PC-9 (cell line): ENCODE data around the gene VENTX.

Source experiments
- EZH2 ChIP-seq: fragments of 200-600 bp; sonication (generic); IDR thresholded peaks from 2 replicates; pipeline ENCODE4 v1.8.0; 2017; ENCODE audit warnings: antibody characterized with exemption, low read depth
- TF ChIP-seq, protein P1 (sequence below): fragments of 200-600 bp; sonication (generic); conservative IDR thresholded peaks from 2 replicates; pipeline ENCODE4 v1.6.1; 2017; ENCODE audit warnings: mixed run types, antibody characterized with exemption, mild to moderate bottlenecking, moderate library complexity

- TF ChIP-seq, protein P1, sequence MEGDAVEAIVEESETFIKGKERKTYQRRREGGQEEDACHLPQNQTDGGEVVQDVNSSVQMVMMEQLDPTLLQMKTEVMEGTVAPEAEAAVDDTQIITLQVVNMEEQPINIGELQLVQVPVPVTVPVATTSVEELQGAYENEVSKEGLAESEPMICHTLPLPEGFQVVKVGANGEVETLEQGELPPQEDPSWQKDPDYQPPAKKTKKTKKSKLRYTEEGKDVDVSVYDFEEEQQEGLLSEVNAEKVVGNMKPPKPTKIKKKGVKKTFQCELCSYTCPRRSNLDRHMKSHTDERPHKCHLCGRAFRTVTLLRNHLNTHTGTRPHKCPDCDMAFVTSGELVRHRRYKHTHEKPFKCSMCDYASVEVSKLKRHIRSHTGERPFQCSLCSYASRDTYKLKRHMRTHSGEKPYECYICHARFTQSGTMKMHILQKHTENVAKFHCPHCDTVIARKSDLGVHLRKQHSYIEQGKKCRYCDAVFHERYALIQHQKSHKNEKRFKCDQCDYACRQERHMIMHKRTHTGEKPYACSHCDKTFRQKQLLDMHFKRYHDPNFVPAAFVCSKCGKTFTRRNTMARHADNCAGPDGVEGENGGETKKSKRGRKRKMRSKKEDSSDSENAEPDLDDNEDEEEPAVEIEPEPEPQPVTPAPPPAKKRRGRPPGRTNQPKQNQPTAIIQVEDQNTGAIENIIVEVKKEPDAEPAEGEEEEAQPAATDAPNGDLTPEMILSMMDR: no peak
- no peak for TF ChIP-seq EZH2
Measured at GRCh38 chr10:133237588-133238465, at the start of gene VENTX.
